CD4-positive, alpha-beta T cell treated with Interleukin-10 for 1 hour (primary cell): Measurements from ENCODE around the gene ZNF326.

Experiments used
- DNase-seq: peaks from one replicate; pipeline ENCODE4 v3.0.0-alpha.2; 2020

Gene ZNF326

GRCh38 chr1:90083995-90084394 is 89.1 kb downstream of the ZNF326 start:
- DNase-seq, result no peak
